Ovary (tissue), 3 donors: ENCODE measurements around the gene RIN3.

Source experiments
- EP300 ChIP-seq: sonication (generic); formaldehyde crosslinking; IDR thresholded peaks from one replicate; pipeline ENCODE4 v1.6.1; 2017; ENCODE audit warnings: antibody characterized with exemption
- POLR2A ChIP-seq: fragments of 450-650 bp; IDR thresholded peaks from one replicate; pipeline ENCODE4 v1.6.1; 2017; ENCODE audit warnings: antibody characterized with exemption, mild to moderate bottlenecking, moderate library complexity
- TF ChIP-seq, protein P1 (sequence below), 3 donors: fragments of 450-650 bp in 2 of 3; fragments of 200-600 bp in 1 of 3; IDR thresholded peaks; one replicate each; pipeline versions ENCODE4 v1.5.1 to v1.8.0; 2016 to 2022; ENCODE audit warnings: antibody characterized with exemption in 3 of 3, mild to moderate bottlenecking in 1 of 3
- donor health status: DM: no; HTN: no; CAD: no.

GRCh38 chr14:92711976-92712653 is 198.5 kb downstream of the RIN3 start:
- TF ChIP-seq, protein P1, sequence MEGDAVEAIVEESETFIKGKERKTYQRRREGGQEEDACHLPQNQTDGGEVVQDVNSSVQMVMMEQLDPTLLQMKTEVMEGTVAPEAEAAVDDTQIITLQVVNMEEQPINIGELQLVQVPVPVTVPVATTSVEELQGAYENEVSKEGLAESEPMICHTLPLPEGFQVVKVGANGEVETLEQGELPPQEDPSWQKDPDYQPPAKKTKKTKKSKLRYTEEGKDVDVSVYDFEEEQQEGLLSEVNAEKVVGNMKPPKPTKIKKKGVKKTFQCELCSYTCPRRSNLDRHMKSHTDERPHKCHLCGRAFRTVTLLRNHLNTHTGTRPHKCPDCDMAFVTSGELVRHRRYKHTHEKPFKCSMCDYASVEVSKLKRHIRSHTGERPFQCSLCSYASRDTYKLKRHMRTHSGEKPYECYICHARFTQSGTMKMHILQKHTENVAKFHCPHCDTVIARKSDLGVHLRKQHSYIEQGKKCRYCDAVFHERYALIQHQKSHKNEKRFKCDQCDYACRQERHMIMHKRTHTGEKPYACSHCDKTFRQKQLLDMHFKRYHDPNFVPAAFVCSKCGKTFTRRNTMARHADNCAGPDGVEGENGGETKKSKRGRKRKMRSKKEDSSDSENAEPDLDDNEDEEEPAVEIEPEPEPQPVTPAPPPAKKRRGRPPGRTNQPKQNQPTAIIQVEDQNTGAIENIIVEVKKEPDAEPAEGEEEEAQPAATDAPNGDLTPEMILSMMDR (IDR thresholded peaks at IDR 0.05) = no peak
- TF ChIP-seq POLR2A = no peak
- no peak for TF ChIP-seq EP300
